ENCODE data around the gene PFDN2.

Gene PFDN2

DNA sequence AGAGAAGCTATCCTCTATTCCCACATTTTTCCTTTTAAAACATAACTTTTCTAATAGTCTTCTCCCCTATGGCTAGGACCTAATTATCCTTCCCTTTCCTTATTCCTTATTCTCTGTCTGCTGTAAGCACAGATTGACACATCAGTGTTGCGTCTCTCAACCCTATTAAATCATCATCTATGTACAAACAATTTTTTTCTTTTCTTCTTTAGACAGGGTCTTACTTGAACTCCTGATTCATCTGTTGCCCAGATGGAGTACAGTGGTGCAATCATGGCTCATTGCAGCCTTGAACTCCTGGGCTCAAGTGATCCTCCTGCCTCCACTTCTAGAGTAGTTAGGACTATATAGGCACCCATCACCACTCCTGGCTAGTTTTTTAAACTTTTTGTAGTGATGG is 11.4 kb downstream of the PFDN2 start:
- DNase-seq (ENCODE audit: low read depth in 2 of 3, low spot score in 2 of 3) = no peak

DNA sequence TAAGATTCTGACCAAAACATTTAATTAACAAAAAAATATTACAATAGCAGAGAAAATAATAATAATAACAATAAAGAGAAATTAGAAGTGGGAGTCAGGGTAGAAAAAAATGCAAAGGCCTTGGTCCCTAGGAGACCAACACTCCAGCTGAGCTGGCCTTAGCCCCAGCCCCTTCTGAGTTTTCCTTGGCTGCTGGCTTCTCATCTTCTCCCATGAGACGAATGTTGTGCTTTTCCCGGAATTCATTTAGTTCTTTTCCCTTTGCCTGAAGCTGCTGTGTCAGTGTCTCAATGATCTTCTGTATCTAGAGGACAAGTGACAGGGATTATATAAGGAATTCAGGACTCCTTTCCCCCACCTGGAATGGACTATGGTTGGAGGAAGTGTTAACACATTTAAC is 17.3 kb downstream of the PFDN2 start:
- no peak for DNase-seq (ENCODE audit: low read depth in 2 of 3, low spot score in 2 of 3)

DNA sequence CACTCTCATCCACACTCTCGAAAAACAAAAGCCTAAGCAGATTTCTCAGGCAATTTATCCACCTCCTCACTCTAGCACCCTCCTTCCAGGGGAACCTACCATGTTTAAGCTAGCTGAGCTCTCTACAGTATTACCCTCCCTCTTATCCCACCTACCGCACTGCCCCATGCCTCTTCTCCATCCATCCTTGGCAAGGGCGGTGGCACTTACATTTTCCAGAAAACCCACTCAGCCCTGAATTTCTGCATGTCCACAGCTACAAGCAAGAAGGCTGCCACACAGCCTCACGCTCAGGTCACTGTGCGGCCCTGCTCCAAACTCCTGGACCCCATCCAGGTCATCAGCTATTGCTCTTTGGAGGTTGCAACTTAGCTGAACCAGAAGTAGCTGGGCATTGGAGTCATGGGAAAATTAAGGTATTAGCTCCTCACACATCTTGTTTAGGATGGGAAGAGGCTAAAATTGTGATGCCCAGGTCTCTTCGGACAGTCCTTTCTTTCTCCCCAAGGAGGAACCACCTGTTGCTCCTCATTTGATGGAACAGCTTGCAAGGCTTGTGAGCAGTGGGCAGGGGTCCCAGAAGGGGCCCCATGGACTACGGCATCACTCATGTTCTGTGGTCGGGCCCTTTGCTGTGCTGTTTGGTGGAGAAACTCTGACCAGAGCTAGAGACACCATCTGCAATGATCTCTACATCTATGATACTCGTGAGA is 18.6 kb downstream of the PFDN2 start:
- DNase-seq (ENCODE audit: low read depth in 2 of 3, low spot score in 2 of 3) = no peak

DNA sequence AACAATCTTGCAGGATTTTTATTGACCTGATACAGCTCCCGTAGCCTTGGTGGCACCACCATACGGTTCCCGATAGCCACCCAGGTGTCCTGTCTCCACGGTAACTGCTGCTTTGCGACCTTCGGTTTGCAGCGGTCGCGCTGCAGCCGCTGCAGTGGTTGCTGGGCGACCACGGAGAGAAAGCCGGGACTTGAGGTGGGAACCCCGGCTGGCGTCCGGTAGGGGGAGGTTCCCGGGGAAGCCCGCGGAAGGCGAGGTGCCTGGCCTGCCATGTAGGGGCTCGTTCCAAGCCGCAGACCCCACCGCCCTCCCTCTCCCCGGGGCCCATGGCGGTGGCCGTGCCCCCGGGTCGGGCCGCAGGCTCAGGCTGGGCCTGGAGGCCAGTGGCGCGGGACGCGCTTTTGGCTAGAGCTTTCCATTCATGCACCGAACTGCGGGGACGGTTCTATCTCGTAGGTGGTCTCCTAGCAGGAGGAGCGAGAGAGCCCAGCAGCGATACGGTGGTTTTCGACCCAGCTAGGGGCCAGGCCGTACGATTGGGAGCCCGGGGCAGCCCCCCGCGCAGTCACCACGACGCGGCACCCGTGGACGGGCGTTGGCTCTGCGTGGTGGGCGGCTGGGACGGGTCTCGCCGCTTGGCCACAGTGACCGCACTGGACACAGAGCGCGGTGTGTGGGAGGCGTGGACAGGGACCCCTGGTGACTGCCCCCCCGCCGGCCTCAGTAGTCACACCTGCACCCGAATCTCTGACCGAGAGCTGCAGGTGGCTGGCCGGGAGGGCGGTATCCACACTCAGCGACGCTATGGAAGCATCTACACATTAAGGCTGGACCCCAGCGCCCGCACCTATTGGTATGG is 19.4 kb downstream of the PFDN2 start, which contains the start of gene KLHDC9:
Gene KLHDC9, plus strand, starts transcription at position 152 of the 859 bp plus-strand sequence. Its CDS starts 175 bp downstream, at position 327.
- peak; percentile 50 to 65 (median 51) for DNase-seq (ENCODE audit: low read depth in 2 of 3, low spot score in 2 of 3)

DNA sequence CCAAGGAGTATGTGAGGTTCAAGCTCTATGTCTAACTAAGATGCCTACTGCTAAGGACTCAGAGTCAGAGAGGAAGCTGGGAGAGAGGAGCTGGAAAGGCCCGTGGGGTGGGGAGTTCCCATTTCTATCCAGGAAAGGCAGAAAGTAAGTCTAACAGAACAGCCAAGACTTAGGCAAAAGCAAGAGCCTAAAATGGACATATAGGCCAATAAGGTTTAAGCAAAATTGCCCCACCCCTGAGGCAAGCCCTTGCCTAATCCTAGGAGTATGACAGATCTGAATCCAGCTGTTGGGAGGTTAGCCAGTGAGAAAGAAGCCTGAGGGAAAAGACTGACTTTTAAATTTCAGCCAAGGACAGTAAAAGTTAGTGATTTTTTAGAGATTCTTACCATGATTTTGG is 21.3 kb downstream of the PFDN2 start:
- no peak for DNase-seq (ENCODE audit: low read depth in 2 of 3, low spot score in 2 of 3)

DNA sequence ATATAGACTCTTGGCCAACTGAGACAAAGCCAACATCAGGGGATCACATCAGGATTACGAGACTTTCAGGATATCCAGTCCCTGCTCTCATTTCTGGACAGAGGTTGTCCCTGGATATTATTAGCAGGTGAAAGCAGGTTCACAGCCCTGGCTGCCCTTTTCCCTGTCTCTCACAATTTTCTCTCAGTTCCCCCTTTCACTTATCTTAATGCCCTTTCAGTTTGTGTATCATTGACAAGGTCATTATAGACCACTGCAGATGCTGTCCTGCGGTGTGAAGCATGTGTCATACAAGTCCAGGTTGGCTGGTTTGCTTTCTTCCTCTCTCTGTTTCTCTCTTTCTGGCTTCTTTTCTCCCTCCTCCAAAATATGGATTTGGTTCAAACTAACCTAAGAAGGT is 21.8 kb downstream of the PFDN2 start:
- DNase-seq (ENCODE audit: low read depth in 2 of 3, low spot score in 2 of 3) = no peak

DNA sequence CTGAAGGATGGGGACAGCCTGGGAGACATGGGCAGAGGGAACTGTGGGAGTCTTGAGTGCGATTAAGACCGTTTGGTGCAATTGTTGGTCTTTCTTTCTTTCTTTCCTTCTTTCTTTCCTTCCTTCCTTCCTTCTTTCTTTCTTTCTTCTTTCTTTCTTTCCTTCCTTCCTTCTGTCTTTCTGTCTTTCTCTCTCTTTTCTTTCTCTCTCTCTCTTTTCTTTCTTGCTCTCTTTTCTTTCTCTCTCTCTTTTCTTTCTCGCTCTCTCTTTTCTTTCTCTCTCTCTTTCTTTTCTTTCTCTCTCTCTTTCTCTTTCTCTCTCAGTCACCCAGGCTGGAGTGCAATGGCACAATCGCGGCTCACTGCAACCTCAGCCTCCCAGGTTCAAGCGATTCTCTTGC is 22.6 kb downstream of the PFDN2 start:
- DNase-seq (ENCODE audit: low read depth in 2 of 3, low spot score in 2 of 3) = no peak

DNA sequence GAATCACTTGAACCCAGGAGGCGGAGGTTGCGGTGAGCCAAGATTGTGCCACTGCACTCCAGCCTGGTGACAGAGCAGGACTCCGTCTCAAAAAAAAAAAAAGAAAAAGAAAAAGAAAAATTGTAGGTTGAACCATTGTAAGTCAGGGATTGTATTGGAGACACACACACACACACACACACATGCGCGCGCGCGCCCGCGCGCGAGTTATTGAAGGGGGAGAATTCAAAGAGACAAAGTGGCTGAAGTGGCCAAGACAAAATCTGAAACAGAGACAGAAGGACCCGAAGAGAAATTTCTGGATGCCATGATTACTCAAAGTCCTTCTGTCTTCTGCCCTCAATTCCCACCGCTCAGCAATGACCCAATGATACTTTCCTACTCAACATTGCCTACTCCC is 23.4 kb downstream of the PFDN2 start:
- DNase-seq (ENCODE audit: low read depth in 2 of 3, low spot score in 2 of 3) = no peak

DNA sequence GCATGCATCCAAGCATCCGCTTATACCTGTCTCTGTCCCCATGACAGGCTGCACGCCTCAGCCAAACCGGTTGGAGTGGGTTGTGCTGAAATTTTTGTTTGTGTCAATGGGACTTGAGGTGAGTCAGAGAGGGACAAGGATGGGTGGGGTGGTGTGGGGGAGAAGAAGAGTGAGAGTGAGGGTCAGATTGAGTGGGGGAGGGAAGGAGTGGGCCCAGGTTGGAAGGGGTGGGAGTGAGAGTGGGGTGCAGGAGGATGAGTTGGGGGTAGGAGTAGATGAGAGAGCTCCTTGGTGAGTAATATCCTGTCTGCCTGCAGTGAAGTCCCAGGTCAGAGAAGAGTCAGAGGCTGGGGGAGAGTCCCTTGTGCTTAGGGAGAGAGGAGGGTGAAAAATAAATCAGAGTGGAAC is 25.2 kb downstream of the PFDN2 start:
- no peak for DNase-seq (ENCODE audit: low read depth in 2 of 3, low spot score in 2 of 3)

DNA sequence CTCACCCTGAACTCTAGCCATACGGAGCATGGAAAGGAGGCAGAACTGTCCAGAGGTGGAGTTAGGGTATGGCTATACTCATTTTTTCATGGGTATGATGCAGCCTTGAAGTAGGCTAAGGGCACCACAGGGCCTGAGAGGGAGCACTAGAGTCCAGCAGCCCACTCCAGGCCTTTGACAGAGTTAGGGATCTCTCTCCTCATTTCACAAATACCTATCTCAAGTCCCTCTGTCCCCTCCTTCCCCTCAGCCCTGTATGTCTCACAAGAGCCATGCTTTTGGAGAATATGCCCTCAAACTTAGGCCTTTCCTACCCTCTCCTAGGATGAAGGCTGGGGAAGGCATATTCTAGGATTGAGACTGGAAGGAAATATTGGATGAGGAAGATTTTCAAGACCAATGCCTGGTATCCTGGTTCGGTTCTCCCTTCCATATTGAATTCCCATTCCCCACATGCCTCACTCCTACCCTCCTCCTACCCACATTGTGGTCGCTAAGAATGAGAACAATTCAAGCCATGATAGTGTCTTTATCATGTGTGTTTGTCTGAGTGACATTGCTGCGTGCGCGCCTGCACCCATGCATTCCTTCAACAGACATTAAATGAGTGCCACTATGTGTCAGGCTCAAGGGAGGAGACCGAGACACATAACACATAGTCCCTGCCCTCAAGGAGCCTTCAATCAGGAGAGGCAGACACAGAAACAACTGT is 25.9 kb downstream of the PFDN2 start:
- DNase-seq (ENCODE audit: low read depth in 2 of 3, low spot score in 2 of 3) = no peak

DNA sequence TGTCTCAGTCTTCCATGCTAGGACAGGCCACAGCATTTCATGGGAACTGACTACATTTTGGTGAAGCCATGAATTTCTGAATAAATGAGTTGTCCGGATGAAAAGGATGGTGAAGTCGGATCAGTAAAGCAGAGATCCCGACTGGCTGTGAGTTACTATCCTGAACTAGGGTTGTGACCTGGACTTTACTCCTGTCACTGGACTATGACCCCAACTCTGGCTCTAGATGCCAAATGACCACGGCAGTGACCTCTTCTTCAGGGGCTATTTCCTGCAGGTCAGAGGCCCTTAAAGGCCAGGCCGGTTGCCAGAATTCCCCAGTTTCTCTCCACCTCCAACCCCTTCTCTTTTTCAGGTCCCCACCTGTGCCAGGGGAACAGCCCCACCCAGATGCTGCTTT is 26.7 kb downstream of the PFDN2 start:
- no peak for DNase-seq (ENCODE audit: low read depth in 2 of 3, low spot score in 2 of 3)

DNA sequence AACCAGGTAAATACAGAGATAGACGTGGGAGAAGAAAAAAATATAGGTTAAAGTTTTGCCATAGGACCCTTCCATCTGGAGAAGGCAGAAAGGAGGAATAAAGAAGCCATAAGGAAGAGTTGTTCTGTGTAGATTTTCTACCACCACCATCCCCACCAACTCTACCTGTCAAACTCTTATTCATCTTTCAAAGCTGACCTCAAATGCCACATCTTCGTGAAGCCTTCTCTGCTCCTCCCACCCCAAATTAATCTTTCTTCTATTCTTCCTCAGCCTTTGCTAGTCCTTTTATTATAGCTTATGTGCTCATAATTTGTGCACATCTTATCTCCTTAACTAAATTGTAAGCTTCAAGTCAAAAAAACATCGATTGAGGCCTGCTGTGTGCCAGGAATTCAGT is 27.2 kb downstream of the PFDN2 start:
- no peak for DNase-seq (ENCODE audit: low read depth in 2 of 3, low spot score in 2 of 3)

DNA sequence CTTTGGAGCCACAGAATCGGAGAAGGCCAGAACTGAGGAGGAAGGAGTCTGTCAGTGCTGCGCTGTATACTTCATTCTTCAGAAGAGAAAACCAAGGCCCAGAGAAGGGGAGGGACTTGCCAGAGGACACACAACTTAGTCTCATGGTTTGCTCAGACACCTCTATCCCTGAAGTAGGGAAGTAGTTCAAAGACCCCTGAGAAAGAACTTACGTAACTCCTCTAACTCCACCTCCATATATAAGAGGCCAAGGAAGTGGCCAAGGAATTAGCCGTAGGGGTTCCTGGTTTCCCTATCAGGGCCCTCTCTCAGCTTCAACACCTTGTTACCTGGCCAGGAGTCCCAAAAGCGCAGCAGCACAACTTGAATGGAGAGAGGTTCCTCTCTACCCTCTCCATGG is 27.9 kb downstream of the PFDN2 start:
- no peak for DNase-seq (ENCODE audit: low read depth in 2 of 3, low spot score in 2 of 3)

DNA sequence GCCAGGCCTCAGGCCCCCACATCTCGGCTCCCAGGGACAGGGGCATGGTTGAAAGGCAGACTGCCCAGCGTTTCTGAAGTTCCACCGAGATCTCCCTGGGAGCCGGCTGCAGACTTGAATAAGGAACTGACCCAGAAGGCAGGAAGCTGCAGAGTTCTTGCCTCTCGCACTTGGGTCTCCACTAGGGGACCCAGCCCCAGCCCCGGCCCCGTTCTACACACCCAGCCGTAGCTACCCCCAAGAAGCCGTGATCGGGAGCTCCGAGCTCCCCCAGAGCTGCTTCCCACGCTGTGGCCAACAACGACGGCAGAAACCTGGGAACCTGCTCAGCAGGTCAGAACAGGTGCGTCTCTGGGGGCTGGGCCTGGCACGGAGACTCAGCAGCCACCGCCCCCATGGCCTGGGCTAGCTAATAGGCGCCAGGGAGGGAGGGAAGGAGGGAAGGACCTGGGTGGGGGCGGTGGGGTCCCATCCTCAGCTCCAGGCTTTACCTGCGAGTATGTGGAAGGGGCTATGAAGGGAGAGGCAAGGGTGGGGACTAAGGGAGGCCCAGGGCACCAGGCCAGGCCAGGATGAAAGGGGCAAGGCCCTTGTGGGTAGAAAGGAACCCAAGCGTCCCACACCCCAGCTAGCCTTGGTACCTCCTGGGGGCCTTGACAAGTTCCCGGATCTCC is 28.4 kb downstream of the PFDN2 start, which contains the start of gene NECTIN4:
Gene NECTIN4, minus strand, starts transcription at position 308 of the 674 bp plus-strand sequence. Its CDS starts 262 bp downstream, at position 46.
- DNase-seq (ENCODE audit: low read depth in 2 of 3, low spot score in 2 of 3) = no peak

DNA sequence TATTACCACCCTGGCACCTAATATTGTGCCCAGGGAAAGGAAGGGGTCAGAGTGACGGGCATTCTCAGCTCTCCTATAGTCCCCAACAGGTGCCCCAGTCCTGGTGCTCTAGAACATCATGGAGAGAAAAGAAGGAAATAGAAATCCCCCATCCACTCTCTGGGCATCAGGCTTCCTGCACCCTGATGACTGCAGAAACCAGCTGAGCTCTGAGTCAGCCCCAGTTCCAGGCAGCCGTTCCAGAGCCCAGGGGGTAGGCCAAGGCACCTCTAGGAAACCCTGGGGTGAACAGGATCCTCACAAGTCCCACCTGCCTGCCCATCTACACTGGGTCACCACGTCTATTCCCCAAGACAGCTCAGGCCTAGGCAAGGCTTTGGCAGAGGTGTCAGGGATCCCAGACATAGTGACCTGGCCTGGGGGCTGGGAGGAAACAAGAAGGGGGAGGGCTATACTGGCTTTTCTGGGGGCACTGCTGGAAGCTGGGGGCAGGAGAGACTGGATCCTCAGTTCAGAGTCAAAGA is 29.2 kb downstream of the PFDN2 start:
- DNase-seq (ENCODE audit: low read depth in 2 of 3, low spot score in 2 of 3) = no peak

DNA sequence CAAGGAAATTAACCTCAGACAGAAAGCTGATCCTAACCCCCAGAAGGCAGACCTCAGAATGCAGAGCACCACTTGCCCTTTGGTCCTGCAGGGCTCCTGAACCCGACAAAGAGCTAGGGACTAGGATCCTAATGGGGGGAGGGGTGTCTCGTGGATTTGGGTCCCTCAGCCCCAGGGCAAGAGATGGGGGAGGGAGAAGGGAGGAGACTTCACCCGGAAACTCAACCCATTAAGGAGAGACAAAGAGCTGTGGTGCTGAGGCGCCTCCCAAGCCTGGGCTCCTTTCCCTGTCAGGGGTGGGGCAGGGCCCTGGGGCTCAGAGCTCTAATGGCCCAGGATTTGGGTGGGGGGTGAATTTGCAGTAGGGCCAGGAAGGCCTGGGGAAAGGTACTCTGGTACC is 31.4 kb downstream of the PFDN2 start:
- DNase-seq (ENCODE audit: low read depth in 2 of 3, low spot score in 2 of 3) = no peak

DNA sequence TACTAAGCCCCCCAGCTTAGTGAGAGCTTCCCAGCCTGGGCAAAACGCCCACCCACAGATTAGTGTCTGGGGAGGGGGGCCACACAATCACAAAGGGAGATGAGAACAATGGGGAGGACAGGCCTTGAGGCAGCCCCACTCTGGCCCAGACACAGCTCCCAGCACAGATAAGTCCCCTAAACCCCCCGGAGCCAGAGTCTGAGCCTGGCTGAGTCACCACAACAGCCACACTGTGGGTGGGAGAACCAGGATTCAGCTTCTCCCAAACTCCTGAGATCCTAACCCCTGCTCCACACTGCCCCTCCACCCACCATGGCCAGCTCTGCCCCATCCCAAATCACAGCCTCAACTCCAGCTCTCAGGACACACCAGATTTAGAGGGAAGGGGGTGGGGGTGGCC is 32.7 kb downstream of the PFDN2 start:
- DNase-seq (ENCODE audit: low read depth in 2 of 3, low spot score in 2 of 3) = no peak

DNA sequence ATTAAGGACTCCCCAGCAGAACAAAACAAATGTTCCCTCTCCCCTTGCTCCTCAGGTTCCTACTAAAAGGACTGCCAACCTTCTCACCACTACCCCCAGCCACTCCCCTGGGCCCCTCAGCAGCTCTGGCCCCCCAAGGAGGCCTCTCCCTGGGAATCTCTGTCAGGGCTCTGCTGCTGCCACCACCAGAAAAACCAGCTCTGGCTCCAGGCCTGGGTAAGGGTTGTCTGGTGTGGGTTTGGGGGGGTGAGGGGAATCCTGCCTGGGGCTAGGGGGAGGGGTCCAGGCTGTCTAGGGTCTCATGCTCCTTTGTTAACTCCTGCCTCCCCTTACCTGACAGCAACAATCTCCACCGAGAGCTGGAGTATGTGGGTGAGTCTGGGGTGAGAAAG is 33.2 kb downstream of the PFDN2 start:
- no peak for DNase-seq (ENCODE audit: low read depth in 2 of 3, low spot score in 2 of 3)

DNA sequence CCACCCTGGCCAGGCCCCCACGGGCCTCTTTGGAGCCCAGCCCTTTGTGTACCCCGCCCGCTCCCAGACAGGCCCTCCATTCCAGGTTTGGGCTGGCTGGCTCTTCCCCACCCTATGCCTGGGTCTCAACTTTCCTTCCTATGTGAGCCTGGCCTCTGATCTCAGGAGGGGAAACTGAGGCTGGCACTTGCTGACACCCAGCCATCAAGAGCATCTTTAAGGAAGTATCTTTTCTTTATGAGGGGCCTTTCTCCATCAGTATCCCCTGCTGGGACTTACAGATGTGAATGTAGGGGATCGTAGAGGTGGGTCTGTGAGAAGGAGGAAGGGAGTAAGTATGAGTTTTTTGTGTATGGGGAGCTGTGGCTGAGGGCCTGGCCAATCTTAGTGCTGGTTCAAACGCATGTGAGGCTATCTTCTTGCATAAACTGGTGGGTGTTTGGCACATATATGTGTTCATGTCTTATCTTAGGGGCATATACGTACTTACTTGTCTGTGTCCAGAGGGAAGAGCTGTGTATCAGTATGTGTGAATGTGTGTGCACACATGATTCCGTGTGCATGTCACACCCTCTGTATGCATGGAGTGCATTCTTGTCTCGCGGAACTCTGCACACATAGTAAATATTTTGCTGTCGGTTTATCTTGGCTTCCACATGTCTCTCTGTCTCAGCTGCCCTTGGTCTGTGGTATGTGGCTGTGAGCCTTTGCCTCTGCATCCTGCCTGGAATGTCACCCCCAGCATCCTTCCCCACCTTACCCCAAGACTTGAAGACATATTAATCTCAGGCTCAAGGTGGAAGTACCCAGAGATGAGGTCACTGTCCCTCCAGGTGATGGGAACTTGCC is 33.9 kb downstream of the PFDN2 start:
- no peak for DNase-seq (ENCODE audit: low read depth in 2 of 3, low spot score in 2 of 3)
